Heart left ventricle (tissue), 16 donors: ENCODE data around the gene DMBX1. TPM values are rescaled to one million over a fixed set of nuclear protein-coding genes. Genes with fewer than 3 reads are reported as not detected.

Experiments used
- ATAC-seq, 4 donors: fragments of 200-7000 bp; cut with Tn5 transposase; one replicate each; pipeline ENCODE4 v1.9.1; 2020 to 2022; ENCODE audit warnings: moderate library complexity in 4 of 4, mild to moderate bottlenecking in 3 of 4, moderate number of reproducible peaks in 1 of 4
- DNase-seq, 5 donors: peaks; one replicate each; pipeline ENCODE4 v3.0.0-alpha.2; 2020
- H3K27ac ChIP-seq, 12 donors: fragments of 200-600 bp; sonication (generic) in 4 of 12; one replicate each; pipeline versions ENCODE4 v1.5.0 to v1.8.0; 2016 to 2022; ENCODE audit warnings: mild to moderate bottlenecking in 2 of 12
- H3K27me3 ChIP-seq, 9 donors: fragments of 200-600 bp; sonication (generic) in 2 of 9; one replicate each; pipeline versions ENCODE4 v1.5.1 to v1.8.0; 2016 to 2022; ENCODE audit warnings: mild to moderate bottlenecking in 3 of 9
- H3K36me3 ChIP-seq, 9 donors: fragments of 200-600 bp; sonication (generic) in 2 of 9; one replicate each; pipeline versions ENCODE4 v1.5.0 to v1.8.0; 2018 to 2022; ENCODE audit warnings: mild to moderate bottlenecking in 2 of 9
- H3K4me1 ChIP-seq, 12 donors: fragments of 200-600 bp; sonication (generic) in 4 of 12; one replicate each; pipeline versions ENCODE4 v1.5.0 to v1.8.0; 2016 to 2022; ENCODE audit warnings: mild to moderate bottlenecking in 3 of 12
- H3K4me3 ChIP-seq, 12 donors: fragments of 200-600 bp; sonication (generic) in 4 of 12; one replicate each; pipeline versions ENCODE4 v1.5.0 to v1.8.0; 2017 to 2022; ENCODE audit warnings: mild to moderate bottlenecking in 9 of 12, moderate library complexity in 4 of 12
- H3K9me3 ChIP-seq, 12 donors: fragments of 200-600 bp; sonication (generic) in 4 of 12; one replicate each; pipeline versions ENCODE4 v1.5.0 to v1.8.0; 2016 to 2022; ENCODE audit warnings: mild to moderate bottlenecking in 1 of 12
- CTCF ChIP-seq, 12 donors: fragments of 200-600 bp; sonication (generic) in 4 of 12; IDR thresholded peaks; one replicate each; pipeline versions ENCODE4 v1.5.0 to v1.8.0; 2018 to 2022; ENCODE audit warnings: antibody characterized with exemption in 12 of 12, mild to moderate bottlenecking in 5 of 12
- POLR2A ChIP-seq, 2 donors: fragments of 450-650 bp; IDR thresholded peaks; one replicate each; pipeline ENCODE4 v1.6.1; 2017; ENCODE audit warnings: antibody characterized with exemption in 2 of 2, mild to moderate bottlenecking in 2 of 2, moderate library complexity in 2 of 2
- WGBS, 4 donors: extraction: QIAGEN DNeasy Blood & Tissue Kit in 2 of 4; methylation state at CpG; one replicate each; pipeline versions ENCODE4 v1.1.5 to v1.1.7; 2013 to 2018; 5-methylcytosine and 5-hydroxymethylcytosine counted together
- intact Hi-C, 10 donors: fragments of 100-400 bp; cut with DNase I; formaldehyde crosslinking; loops; one replicate each; pipeline versions ENCODE4 v1.11.1 to v1.14.2; 2022
- polyA plus RNA-seq, 2 donors: library from polyadenylated mRNA; stranded (reverse); fragments of 200-250 nt; gene quantifications; one replicate each; pipeline ENCODE4 v1.2.3, GENCODE V29; 2013
- total RNA-seq, 9 donors: library from RNA; depleted of rRNA in 2 of 9; stranded (reverse); fragments of >200 nt in 2 of 9; fragmentation: NEBNext Ultra II Directional in 3 of 9; extraction: Animal tissue kit (Norgen Biotek cat#: 25700) in 3 of 9; gene quantifications; one replicate each; pipeline versions ENCODE4 v1.1.0 to v1.2.4, GENCODE V29; 2016 to 2023
- donor health status: ischemic (EF 13 %, LVEDD 7.1; RV severe dilation, severe dysfunction).
- donor health status: healthy with polysubstance abuse.
- donor health status: DM: no; HTN: yes; CAD: no.
- donor health status: DM: no; HTN: no; CAD: no.
- donor health status: ischemic (EF 25% LVEDD 6.9; RV normal size, moderate dysfunction).
- donor health status: ischemic (EF 25% LVEDD 5.7; RV mildly dilated, moderate dysfunction).
- donor health status: healthy.
- donor health status: DM: yes; HTN: yes; CAD: no.
- donor health status: ischemic (EF 35%, LVEDD 5.7; RV mildly dilated, moderate dysfunction).
- donor health status: nonischemic (EF 11% LVEDD 7.7; RV severe dilation, severe dysfunction).
- donor health status: DM: yes; HTN: yes; CAD: no.
- donor health status: PGD.
- donor health status: ischemic (EF 29% LVEDD 5.4; RV normal size, mild dysfunction).
- donor health status: nonischemic (EF 23%, LVEDD 6.1; RV moderate dilation, normal function).

DMBX1 gene
- total and polyA plus RNA-seq, 11 donors, result not detected

DNA sequence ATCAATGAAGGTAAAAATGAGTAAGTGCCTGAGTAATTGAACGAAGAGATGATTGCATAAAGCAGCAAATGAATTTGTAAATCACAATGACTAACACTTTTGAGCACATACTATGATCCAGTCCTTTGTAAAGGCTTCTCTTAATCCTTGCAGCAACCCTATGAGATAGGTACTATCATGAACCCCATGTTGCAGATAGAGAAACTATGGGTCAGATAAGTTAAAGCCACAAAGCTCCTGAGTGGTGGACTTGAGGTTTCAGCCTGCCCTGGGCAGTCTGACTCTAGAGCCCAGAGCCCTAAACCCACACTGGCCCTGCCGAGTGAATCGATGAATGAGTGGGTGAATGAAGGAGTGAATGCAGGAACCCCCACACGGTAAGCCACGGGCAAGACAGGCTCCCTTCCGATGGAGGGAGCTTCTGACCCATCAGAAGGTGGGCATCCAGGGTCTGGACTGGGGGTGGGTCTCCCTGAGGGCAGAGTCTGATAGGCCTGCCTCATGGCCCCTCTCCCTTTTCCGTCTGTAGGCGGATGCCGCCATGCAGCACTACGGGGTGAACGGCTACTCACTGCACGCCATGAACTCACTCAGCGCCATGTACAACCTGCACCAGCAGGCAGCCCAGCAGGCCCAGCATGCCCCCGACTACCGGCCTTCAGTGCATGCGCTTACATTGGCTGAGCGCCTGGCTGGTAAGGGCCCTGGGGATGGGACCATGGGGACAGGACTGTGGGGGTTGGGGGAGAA lies 17.0 kb downstream of the DMBX1 start:
- WGBS, 4 donors, result 74 to 83% (median 77%) methylated on average over 13 to 17 of the region's 17 CpGs
- DNase-seq (peak in 1 of 5 donors; percentile 58), ATAC-seq (no peak)
- Histone ChIP-seq H3K9me3 (no peaks in the 10 kb centered on the region), H3K4me1 (no peaks in the 10 kb centered on the region), H3K27me3 (peaks cover 0 to 37% (median 9%) of the 10 kb centered on the region in 9 donors), H3K27ac (no peak overlapping the region), H3K4me3 (no peak overlapping the region), H3K36me3 (no peaks in the 10 kb centered on the region)
- TF ChIP-seq POLR2A (IDR thresholded peaks at IDR 0.05), result no peak
- TF ChIP-seq CTCF (IDR thresholded peaks at IDR 0.05), result no peak
- intact Hi-C loops, result no loop called here

DNA sequence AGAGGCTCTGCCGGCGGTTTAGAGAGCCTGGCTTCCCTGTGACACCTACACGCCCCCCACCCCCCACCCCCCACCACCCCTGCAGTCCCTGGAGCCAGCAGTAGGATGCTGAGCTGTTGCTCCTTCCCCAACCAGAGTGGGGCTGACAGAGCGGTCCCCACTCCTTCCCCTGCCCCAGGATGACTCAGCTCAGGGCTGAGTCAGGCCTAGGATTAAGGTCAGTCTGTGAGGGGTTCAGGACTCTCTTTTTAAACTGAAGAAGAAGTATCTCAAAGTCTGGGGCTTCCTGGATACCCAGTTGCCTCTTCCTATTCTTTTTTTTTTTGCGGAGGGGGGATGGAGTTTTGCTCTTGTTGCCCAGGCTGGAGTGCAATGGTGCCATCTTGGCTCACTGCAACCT lies 19.1 kb downstream of the DMBX1 start:
- WGBS, 4 donors, result 63 to 76% (median 73%) methylated on average over 5 of the region's 5 CpGs
- ATAC-seq, result no peak
- Histone ChIP-seq H3K4me3 (no peak overlapping the region), H3K27me3 (peaks cover 0 to 29% (median 0%) of the 10 kb centered on the region in 9 donors), H3K27ac (no peak overlapping the region), H3K4me1 (no peaks in the 10 kb centered on the region), H3K36me3 (no peaks in the 10 kb centered on the region), H3K9me3 (no peaks in the 10 kb centered on the region)
- TF ChIP-seq POLR2A (IDR thresholded peaks at IDR 0.05) (no peak), CTCF (IDR thresholded peaks at IDR 0.05) (no peak)
- intact Hi-C loops, result no loop called here
- peak in 2 of 5 donors; percentile 1 for DNase-seq

GRCh38 chr1:46510341-46510997 lies 20.8 kb downstream of the DMBX1 start:
- intact Hi-C loops, result no loop called here
- no peaks in the 10 kb centered on the region for H3K9me3 ChIP-seq
- H3K4me1 ChIP-seq, result no peaks in the 10 kb centered on the region
- H3K27ac ChIP-seq, result no peak overlapping the region
- 87 to 92% (median 88%) methylated on average over 18 to 19 of the region's 19 CpGs for WGBS, 4 donors
- peaks cover 0 to 28% (median 0%) of the 10 kb centered on the region in 9 donors for H3K27me3 ChIP-seq
- DNase-seq (peak in 2 of 5 donors; percentile 10 to 34), ATAC-seq (no peak)
- H3K4me3 ChIP-seq, result no peak overlapping the region
- H3K36me3 ChIP-seq, result no peaks in the 10 kb centered on the region
- TF ChIP-seq POLR2A (IDR thresholded peaks at IDR 0.05), result no peak
- no peak for TF ChIP-seq CTCF (IDR thresholded peaks at IDR 0.05)

DNA sequence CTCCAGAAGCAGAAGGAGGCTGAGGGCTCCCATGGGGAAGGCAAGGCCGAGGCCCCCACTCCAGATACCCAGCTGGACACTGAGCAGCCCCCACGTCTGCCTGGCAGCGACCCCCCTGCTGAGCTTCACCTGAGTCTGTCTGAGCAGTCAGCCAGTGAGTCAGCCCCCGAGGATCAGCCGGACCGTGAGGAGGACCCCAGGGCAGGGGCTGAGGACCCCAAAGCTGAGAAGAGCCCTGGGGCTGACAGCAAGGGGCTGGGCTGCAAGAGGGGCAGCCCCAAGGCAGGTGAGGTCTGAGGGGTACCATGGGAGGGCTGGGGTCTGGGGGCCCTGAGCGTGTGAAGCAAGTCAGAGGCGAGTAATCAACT lies 21.3 kb downstream of the DMBX1 start:
- no peaks in the 10 kb centered on the region for H3K4me1 ChIP-seq
- WGBS, 4 donors, result 62 to 83% (median 77%) methylated on average over 2 to 8 of the region's 8 CpGs
- H3K36me3 ChIP-seq, result no peaks in the 10 kb centered on the region
- H3K4me3 ChIP-seq, result no peak overlapping the region
- no peaks in the 10 kb centered on the region for H3K9me3 ChIP-seq
- H3K27me3 ChIP-seq, result peaks cover 0 to 28% (median 0%) of the 10 kb centered on the region in 9 donors
- ATAC-seq, result no peak
- DNase-seq, result peak in 2 of 5 donors; percentile 10 to 22
- H3K27ac ChIP-seq, result no peak overlapping the region
- no peak for TF ChIP-seq POLR2A (IDR thresholded peaks at IDR 0.05)
- TF ChIP-seq CTCF (IDR thresholded peaks at IDR 0.05), result no peak
- intact Hi-C loops, result no loop called here
